HepG2 (cell line): ENCODE results near the gene TBL3. TPM values are rescaled to one million over a fixed set of nuclear protein-coding genes. Genes with fewer than 3 reads are reported as not detected.

ENCODE experiments used
- ARNT ChIP-seq: fragments of 450-650 bp; IDR thresholded peaks from 2 replicates; pipeline ENCODE4 v1.6.1; 2017
- DRAP1 ChIP-seq: IDR thresholded peaks from 2 replicates; pipeline ENCODE4 v1.6.1; 2016; ENCODE audit warnings: missing genetic modification reagents, missing compliant biosample characterization
- GTF3A ChIP-seq: sonication (generic); formaldehyde crosslinking; conservative IDR thresholded peaks from 2 replicates; pipeline ENCODE4 v1.4.0; 2020; ENCODE audit warnings: mild to moderate bottlenecking, missing genetic modification reagents
- MTF1 ChIP-seq: sonication (generic); formaldehyde crosslinking; IDR thresholded peaks from 2 replicates; pipeline ENCODE4 v1.5.0; 2020; ENCODE audit warnings: missing genetic modification reagents
- PCBP1 ChIP-seq: fragments of 200-400 bp; formaldehyde crosslinking; IDR thresholded peaks from 2 replicates; pipeline ENCODE4 v1.6.1; 2017; ENCODE audit warnings: mild to moderate bottlenecking, low read depth, low read length, borderline replicate concordance
- STAT5B ChIP-seq: sonication (generic); formaldehyde crosslinking; IDR thresholded peaks from 2 replicates; pipeline ENCODE4 v1.4.0; 2020; ENCODE audit warnings: missing genetic modification reagents
- TIGD3 ChIP-seq: sonication (generic); formaldehyde crosslinking; IDR thresholded peaks from 2 replicates; pipeline ENCODE4 v1.5.1; 2020; ENCODE audit warnings: mild to moderate bottlenecking, missing genetic modification reagents, borderline replicate concordance
- ZNF83 ChIP-seq: sonication (generic); formaldehyde crosslinking; IDR thresholded peaks from 2 replicates; pipeline ENCODE4 v1.4.0; 2020; ENCODE audit warnings: missing genetic modification reagents, mild to moderate bottlenecking, borderline replicate concordance
- ZNF850 ChIP-seq: sonication (generic); formaldehyde crosslinking; conservative IDR thresholded peaks from 2 replicates; pipeline ENCODE4 v1.9.0; 2021; ENCODE audit warnings: mild to moderate bottlenecking, missing genetic modification reagents
- polyA plus RNA-seq, 8 experiments: library from polyadenylated mRNA; depleted of rRNA in 3 of 8; stranded (reverse) in 7 of 8; unstranded in 1 of 8; fragments of >200 nt; fragmentation: Illumina TruSeq in 4 of 8; extraction: Trizol in 4 of 8; gene quantifications; 2 replicates each; pipeline versions ENCODE4 v1.2.1 to v1.2.3, GENCODE V29; 2011 to 2016; ENCODE audit warnings: low read depth in 4 of 8, missing spikeins in 1 of 8, mixed read lengths in 1 of 8; ENCODE audit not compliant: insufficient read depth in 1 of 8
- total RNA-seq, 5 experiments: library from RNA; depleted of rRNA; stranded (reverse); fragments of >200 nt; fragmentation: Illumina TruSeq; extraction: Trizol; gene quantifications; 2 replicates each; pipeline ENCODE4 v1.2.3, GENCODE V29; 2016; ENCODE audit warnings: low read depth in 1 of 5
- TF ChIP-seq, protein P1 (sequence below): sonication (generic); formaldehyde crosslinking; IDR thresholded peaks from 2 replicates; pipeline ENCODE4 v1.8.1; 2023; ENCODE audit warnings: mild to moderate bottlenecking, moderate library complexity, missing genetic modification reagents
- TF ChIP-seq, protein P2 (sequence below): sonication (generic); formaldehyde crosslinking; IDR thresholded peaks from 2 replicates; pipeline ENCODE4; 2020; ENCODE audit warnings: missing genetic modification reagents, mild to moderate bottlenecking, borderline replicate concordance
- TF ChIP-seq, protein P3 (sequence below): sonication (generic); formaldehyde crosslinking; IDR thresholded peaks from 2 replicates; pipeline ENCODE4 v1.5.0; 2020; ENCODE audit warnings: mild to moderate bottlenecking, missing genetic modification reagents

The TBL3 gene
- total and polyA plus RNA-seq, 2 of the 13 experiments (the other 11 are each of a cell fraction or from before 2014, with no cell fraction given), result 16.8 to 38.0 TPM

- TF ChIP-seq, protein P1, sequence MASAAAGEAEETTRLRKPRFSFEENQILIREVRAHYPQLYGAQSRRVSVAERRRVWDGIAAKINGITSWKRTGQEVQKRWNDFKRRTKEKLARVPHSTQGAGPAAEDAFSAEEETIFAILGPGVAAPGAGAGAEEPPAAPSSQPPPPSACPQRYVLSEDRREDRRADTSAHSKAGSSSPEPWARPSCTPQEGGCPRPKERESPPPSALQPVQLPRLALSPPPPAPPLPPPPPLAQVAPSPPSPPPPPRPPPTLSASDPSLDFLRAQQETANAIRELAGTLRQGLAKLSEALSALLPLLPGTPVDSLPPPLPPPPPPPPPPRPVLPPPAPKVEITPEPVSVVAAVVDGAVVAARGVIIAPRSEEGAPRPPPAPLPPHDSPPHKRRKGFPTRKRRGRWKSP (CRISPR knock-in tag), result no peak
- TF ChIP-seq, protein P2, sequence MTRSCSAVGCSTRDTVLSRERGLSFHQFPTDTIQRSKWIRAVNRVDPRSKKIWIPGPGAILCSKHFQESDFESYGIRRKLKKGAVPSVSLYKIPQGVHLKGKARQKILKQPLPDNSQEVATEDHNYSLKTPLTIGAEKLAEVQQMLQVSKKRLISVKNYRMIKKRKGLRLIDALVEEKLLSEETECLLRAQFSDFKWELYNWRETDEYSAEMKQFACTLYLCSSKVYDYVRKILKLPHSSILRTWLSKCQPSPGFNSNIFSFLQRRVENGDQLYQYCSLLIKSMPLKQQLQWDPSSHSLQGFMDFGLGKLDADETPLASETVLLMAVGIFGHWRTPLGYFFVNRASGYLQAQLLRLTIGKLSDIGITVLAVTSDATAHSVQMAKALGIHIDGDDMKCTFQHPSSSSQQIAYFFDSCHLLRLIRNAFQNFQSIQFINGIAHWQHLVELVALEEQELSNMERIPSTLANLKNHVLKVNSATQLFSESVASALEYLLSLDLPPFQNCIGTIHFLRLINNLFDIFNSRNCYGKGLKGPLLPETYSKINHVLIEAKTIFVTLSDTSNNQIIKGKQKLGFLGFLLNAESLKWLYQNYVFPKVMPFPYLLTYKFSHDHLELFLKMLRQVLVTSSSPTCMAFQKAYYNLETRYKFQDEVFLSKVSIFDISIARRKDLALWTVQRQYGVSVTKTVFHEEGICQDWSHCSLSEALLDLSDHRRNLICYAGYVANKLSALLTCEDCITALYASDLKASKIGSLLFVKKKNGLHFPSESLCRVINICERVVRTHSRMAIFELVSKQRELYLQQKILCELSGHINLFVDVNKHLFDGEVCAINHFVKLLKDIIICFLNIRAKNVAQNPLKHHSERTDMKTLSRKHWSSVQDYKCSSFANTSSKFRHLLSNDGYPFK (CRISPR knock-in tag), result no peak
- TF ChIP-seq TIGD3 (CRISPR knock-in tag), result no peak
- no peak; the same call in 1 of the 2 replicates for TF ChIP-seq GTF3A
- TF ChIP-seq STAT5B (CRISPR knock-in tag), result no peak
- TF ChIP-seq ZNF83, result peak; percentile 76; the same call in 1 of the 2 replicates
- TF ChIP-seq DRAP1, result no peak
- no peak for TF ChIP-seq ARNT
- no peak for TF ChIP-seq ZNF850
- TF ChIP-seq PCBP1, result 0 out of 2 replicates have a peak, but pooled peaks have one; percentile 33
- TF ChIP-seq, protein P3, sequence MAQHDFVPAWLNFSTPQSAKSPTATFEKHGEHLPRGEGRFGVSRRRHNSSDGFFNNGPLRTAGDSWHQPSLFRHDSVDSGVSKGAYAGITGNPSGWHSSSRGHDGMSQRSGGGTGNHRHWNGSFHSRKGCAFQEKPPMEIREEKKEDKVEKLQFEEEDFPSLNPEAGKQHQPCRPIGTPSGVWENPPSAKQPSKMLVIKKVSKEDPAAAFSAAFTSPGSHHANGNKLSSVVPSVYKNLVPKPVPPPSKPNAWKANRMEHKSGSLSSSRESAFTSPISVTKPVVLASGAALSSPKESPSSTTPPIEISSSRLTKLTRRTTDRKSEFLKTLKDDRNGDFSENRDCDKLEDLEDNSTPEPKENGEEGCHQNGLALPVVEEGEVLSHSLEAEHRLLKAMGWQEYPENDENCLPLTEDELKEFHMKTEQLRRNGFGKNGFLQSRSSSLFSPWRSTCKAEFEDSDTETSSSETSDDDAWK (CRISPR knock-in tag), result no peak
- no peak for TF ChIP-seq MTF1
Measured at GRCh38 chr16:1984347-1985225, 12.7 kb downstream of the TBL3 start (continued).
